Left ventricle myocardium inferior (tissue), 1 donor: Measurements from ENCODE around the gene KCNIP2. TPM values are rescaled to one million over a fixed set of nuclear protein-coding genes. Genes with fewer than 3 reads are reported as not detected.

Source experiments
- DNase-seq: peaks from one replicate; pipeline ENCODE4 v3.0.0-alpha.2; 2020
- H3K27ac ChIP-seq: fragments of 200-600 bp; replicated peaks from 2 replicates; pipeline ENCODE4 v1.8.0; 2021
- H3K27me3 ChIP-seq: fragments of 200-600 bp; 2 replicates; pipeline ENCODE4 v1.8.0; 2021; ENCODE audit warnings: low read depth
- H3K36me3 ChIP-seq: fragments of 200-600 bp; 2 replicates; pipeline ENCODE4 v1.8.0; 2021
- H3K4me1 ChIP-seq: fragments of 200-600 bp; 2 replicates; pipeline ENCODE4 v1.8.0; 2021
- H3K4me3 ChIP-seq: fragments of 200-600 bp; 2 replicates; pipeline ENCODE4 v1.8.0; 2021; ENCODE audit warnings: mild to moderate bottlenecking, moderate library complexity
- H3K9me3 ChIP-seq: fragments of 200-600 bp; replicated peaks from 2 replicates; pipeline ENCODE4 v1.8.0; 2021
- CTCF ChIP-seq: fragments of 200-600 bp; IDR thresholded peaks from 2 replicates; pipeline ENCODE4 v1.8.0; 2021; ENCODE audit warnings: antibody characterized with exemption, mild to moderate bottlenecking, borderline replicate concordance
- intact Hi-C: fragments of 100-400 bp; cut with micrococcal nuclease; formaldehyde crosslinking; loops from one replicate; pipeline ENCODE4 v1.11.0; 2022
- total RNA-seq: library from RNA; stranded (reverse); fragmentation: NEBNext Ultra II Directional; extraction: Animal tissue kit (Norgen Biotek cat#: 25700); gene quantifications from one replicate; pipeline ENCODE4 v1.2.1, GENCODE V29; 2021
- donor health status: DM: no; HTN: yes; CAD: no; lungs with severe emphysema.

The KCNIP2 gene
- total RNA-seq, 1 donor from 2014 or later: 29.2 TPM

- H3K36me3 ChIP-seq: peaks cover 4% of the 10 kb centered on the region
- no peak overlapping the region for H3K4me3 ChIP-seq
- no peak for DNase-seq
- no peaks in the 10 kb centered on the region for H3K9me3 ChIP-seq
- peaks cover 44% of the 10 kb centered on the region for H3K4me1 ChIP-seq
- intact Hi-C loops: loop anchor here (5.0 kb wide), 1 partner anchor 80 kb away; no protein-coding TSS in a partner anchor
- no peak for TF ChIP-seq CTCF
- H3K27ac ChIP-seq: peak overlapping the region; percentile 83
- no peaks in the 10 kb centered on the region for H3K27me3 ChIP-seq
Observed at GRCh38 chr10:101887775-101888174, 44.2 kb upstream of the KCNIP2 start.

- intact Hi-C loops: loop anchor here (5.0 kb wide), 1 partner anchor 81 kb away; no protein-coding TSS in a partner anchor
- Histone ChIP-seq H3K9me3 (no peaks in the 10 kb centered on the region), H3K4me1 (peaks cover 51% of the 10 kb centered on the region), H3K36me3 (peaks cover 4% of the 10 kb centered on the region), H3K4me3 (no peak overlapping the region), H3K27me3 (no peaks in the 10 kb centered on the region), H3K27ac (peak overlapping the region; percentile 83)
- TF ChIP-seq CTCF: no peak
- DNase-seq: no peak
Observed at GRCh38 chr10:101886521-101887312, 43.1 kb upstream of the KCNIP2 start.

GRCh38 chr10:101881036-101881774, 37.6 kb upstream of the KCNIP2 start:
- H3K4me1 ChIP-seq: peaks cover 63% of the 10 kb centered on the region
- H3K27me3 ChIP-seq: no peaks in the 10 kb centered on the region
- intact Hi-C loops: no loop called here
- no peaks in the 10 kb centered on the region for H3K36me3 ChIP-seq
- H3K9me3 ChIP-seq: no peaks in the 10 kb centered on the region
- no peak for TF ChIP-seq CTCF
- no peak overlapping the region for H3K4me3 ChIP-seq
- no peak for DNase-seq
- no peak overlapping the region for H3K27ac ChIP-seq

GRCh38 chr10:101880232-101880573, 36.6 kb upstream of the KCNIP2 start:
- Histone ChIP-seq H3K4me3 (no peak overlapping the region), H3K27ac (no peak overlapping the region), H3K4me1 (peaks cover 66% of the 10 kb centered on the region), H3K27me3 (no peaks in the 10 kb centered on the region), H3K9me3 (no peaks in the 10 kb centered on the region), H3K36me3 (no peaks in the 10 kb centered on the region)
- intact Hi-C loops: no loop called here
- DNase-seq: no peak
- no peak for TF ChIP-seq CTCF

- no peak for TF ChIP-seq CTCF
- Histone ChIP-seq H3K4me3 (no peak overlapping the region), H3K9me3 (no peaks in the 10 kb centered on the region), H3K27me3 (no peaks in the 10 kb centered on the region), H3K4me1 (peaks cover 65% of the 10 kb centered on the region), H3K27ac (no peak overlapping the region), H3K36me3 (no peaks in the 10 kb centered on the region)
- no peak for DNase-seq
- intact Hi-C loops: no loop called here
Observed at GRCh38 chr10:101879456-101880231, 36.0 kb upstream of the KCNIP2 start.
